ENCODE data around the gene KRTAP5-8. TPM values are rescaled to one million over a fixed set of nuclear protein-coding genes. Genes with fewer than 3 reads are reported as not detected.
"Not testable (repeated sequence)": the region's sequence is repeated elsewhere in the genome, so short reads cannot be mapped to it uniquely, and the experiment has no call there.

KRTAP5-8 gene
- total RNA-seq, 1 donor: not detected

DNA sequence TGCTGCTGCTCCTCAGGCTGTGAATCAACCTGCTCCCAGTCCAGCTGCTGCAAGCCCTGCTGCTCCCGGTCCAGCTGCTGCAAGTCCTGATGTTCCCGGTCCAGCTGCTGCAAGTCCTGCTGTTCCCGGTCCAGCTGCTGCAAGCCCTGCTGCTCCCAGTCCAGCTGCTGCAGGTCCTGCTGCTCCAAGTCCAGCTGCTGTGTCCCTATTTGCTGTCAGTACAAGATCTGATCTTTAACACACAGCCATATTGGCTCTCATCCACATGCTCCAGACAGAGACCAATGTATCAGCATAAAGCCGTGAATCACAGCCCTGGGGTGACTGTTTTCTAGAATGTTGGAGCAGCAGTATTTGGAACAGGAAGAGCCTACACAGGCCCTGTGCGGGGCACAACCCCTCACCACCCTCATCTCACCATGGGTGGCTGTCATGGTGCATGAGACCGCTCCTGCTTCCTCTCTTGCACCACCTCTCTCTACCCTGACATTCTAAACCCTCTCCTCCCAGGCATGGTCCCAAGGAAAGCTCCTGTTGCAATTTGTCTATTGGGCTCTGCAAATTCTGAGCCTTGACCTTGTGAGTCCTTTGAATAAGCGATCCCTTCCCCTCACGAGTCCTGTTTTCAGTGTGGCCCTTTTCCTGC, 31.0 kb downstream of the KRTAP5-8 start:
- DNase-seq (ENCODE audit: low read depth): peak; percentile 18
- H3K4me3 ChIP-seq (ENCODE audit: low read depth, low read length): no peak overlapping the region
- TF ChIP-seq, protein P1, sequence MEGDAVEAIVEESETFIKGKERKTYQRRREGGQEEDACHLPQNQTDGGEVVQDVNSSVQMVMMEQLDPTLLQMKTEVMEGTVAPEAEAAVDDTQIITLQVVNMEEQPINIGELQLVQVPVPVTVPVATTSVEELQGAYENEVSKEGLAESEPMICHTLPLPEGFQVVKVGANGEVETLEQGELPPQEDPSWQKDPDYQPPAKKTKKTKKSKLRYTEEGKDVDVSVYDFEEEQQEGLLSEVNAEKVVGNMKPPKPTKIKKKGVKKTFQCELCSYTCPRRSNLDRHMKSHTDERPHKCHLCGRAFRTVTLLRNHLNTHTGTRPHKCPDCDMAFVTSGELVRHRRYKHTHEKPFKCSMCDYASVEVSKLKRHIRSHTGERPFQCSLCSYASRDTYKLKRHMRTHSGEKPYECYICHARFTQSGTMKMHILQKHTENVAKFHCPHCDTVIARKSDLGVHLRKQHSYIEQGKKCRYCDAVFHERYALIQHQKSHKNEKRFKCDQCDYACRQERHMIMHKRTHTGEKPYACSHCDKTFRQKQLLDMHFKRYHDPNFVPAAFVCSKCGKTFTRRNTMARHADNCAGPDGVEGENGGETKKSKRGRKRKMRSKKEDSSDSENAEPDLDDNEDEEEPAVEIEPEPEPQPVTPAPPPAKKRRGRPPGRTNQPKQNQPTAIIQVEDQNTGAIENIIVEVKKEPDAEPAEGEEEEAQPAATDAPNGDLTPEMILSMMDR (IDR thresholded peaks at IDR 0.05; ENCODE audit: insufficient read depth, low read length): no peak

DNA sequence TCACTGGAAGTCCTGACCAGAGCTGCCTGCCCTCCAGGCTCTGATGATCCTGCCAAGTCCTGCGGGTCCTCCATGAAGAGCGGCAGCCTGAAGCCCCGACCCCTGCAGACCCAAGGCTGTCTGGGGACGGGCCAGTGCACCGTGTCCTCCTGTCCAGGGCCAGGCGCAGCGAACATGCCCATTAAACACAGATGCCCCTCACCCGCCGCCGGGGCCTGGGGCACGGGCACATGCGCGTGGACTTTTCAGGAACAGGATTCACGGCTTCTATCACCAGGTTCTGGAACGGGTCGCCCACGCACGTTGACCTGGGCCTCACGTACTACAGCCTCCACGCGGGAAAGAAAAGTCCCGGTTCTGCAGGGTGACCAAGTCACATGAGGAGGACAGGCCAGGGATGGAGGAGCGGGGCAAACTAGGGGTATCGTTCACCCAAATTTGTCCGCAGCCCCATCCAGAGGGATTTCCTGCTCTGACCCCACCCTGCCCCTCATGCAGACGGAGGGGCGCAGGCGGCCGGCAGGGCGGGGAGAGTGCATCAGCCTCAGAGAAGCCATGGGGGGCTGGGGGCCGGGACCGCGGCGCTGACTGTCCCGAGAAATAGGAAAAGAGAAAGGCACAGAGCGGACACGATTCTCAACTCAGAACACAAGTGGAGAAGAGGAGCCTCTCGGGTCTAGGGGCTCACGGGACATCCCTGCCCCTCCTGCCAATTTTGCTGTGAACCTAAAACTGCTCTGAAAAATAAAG, 33.5 kb downstream of the KRTAP5-8 start:
- not testable (repeated sequence) for DNase-seq (ENCODE audit: low read depth); H3K4me3 ChIP-seq (ENCODE audit: low read depth, low read length)

DNA sequence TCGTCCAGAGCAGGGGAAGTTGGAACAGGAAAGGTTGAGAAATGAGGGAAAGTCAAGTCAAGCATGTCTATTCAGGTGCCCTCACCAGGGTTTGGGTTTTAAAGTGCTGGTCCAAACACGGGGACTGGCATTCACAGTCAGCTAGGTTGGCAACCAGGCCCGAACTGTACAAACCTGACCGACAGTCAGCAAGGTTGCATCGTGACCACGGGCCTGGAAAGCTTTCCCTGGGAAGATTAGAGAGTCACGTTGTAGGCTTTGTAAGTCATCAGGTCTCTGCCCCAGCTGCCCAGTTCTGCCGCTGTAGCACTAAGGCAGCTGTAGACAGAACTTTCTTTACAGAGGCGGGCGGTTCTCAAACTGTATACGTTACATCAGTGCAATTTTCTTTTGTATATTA, 35.0 kb downstream of the KRTAP5-8 start:
- no peak for DNase-seq (ENCODE audit: low read depth)
- H3K4me3 ChIP-seq (ENCODE audit: low read depth, low read length): no peak overlapping the region
- TF ChIP-seq, protein P1 (IDR thresholded peaks at IDR 0.05; ENCODE audit: insufficient read depth, low read length): no peak

DNA sequence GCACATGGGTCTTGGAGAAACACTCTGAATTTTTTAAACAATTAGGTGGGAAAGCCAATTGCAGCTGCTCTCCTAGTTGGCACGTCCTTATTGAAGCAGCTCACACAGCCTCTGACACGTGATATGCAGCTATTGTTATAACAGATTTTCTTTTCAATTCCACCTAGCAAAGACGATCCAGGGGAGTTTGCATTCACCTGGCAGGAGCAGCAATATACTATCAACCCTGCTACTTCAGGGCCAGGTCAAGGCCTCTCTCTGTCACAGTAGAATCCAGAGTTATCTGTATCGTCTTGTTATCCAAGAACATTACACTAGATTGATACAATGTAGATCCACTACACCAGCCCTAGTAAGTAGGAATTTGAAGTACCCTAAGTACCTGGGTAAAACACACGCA, 36.6 kb downstream of the KRTAP5-8 start:
- no peak overlapping the region for H3K4me3 ChIP-seq (ENCODE audit: low read depth, low read length)
- TF ChIP-seq, protein P1 (IDR thresholded peaks at IDR 0.05; ENCODE audit: insufficient read depth, low read length): no peak

DNA sequence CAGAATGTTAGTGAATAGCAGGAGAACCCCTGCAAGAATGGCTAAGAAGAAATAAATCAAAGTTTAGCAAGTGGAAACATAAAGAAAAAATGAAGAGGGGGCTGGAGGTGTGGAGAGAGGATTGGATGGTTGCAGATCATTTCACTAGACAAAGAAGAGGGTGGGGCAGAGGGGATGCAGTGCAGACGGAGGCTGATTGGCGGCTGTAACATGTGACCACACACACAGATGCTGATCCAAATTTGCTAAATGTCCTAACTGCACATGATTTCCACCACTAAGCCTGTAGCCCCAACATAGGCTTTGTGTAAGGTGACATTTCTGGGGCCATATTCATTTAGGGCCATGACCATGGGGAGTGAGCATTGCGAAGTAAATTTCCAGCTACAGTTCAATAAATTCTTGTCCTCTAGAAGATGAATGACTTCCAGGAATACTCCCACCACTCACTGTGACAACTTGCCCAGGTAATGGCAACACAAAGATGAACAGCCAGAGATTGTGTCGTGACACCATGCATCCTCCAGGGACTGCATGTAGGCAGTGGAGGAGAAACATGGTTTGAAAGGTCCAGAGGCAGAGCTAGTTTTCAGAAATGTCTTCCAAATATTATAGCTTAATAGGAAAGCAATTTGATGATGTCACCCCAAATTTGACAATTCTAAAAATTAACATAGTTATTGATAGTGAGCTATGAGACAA, 38.0 kb downstream of the KRTAP5-8 start:
- no peak overlapping the region for H3K4me3 ChIP-seq (ENCODE audit: low read depth, low read length)
- DNase-seq (ENCODE audit: low read depth): no peak
- TF ChIP-seq, protein P1 (IDR thresholded peaks at IDR 0.05; ENCODE audit: insufficient read depth, low read length): no peak

More for the DNA sequence above, 36.6 kb downstream of the KRTAP5-8 start:
- DNase-seq (ENCODE audit: low read depth): no peak

DNA sequence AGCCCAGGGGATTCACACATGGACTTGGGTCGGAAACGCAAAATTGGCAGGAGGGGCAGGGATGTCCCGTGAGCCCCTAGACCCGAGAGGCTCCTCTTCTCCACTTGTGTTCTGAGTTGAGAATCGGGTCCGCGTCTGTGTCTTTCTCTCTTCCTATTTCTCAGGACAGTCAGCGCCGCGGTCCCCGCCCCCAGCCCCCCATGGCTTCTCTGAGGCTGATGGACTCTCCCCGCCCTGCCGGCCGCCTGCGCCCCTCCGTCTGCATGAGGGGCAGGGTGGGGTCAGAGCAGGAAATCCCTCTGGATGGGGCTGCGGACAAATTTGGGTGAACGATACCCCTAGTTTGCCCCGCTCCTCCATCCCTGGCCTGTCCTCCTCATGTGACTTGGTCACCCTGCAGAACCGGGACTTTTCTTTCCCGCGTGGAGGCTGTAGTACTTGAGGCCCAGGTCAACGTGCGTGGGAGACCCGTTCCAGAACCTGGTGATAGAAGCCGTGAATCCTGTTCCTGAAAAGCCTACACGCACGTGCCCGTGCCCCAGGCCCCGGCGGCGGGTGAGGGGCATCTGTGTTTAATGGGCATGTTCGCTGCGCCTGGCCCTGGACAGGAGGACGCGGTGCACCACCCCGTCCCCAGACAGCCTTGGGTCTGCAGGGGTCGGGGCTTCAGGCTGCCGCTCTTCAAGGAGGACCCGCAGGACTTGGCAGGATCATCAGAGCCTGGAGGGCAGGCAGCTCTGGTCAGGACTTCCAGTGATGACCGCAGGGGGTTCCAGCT, 39.1 kb downstream of the KRTAP5-8 start:
- DNase-seq (ENCODE audit: low read depth); H3K4me3 ChIP-seq (ENCODE audit: low read depth, low read length): not testable (repeated sequence)

DNA sequence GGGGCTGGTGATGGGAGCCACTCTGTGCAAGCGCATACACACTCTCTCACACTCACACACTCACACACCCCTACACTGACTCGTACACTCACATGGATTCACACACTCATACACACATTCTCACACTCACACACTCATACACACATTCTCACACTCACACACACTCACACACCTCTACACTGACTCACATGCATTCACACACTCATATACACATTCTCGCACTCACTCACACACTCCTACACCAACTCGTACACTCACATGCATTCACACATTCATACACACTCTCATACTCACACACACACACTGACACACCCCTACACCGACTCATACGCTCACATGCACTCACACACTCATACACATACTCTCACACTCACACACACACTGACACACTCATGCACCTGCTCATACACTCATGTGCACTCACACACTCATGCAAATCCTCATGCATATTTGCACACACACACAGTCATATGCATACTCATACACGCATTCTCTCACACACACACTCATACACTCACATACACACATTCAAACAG, 39.7 kb downstream of the KRTAP5-8 start:
- no peak overlapping the region for H3K4me3 ChIP-seq (ENCODE audit: low read depth, low read length)
- TF ChIP-seq, protein P1 (IDR thresholded peaks at IDR 0.05; ENCODE audit: insufficient read depth, low read length): no peak

DNA sequence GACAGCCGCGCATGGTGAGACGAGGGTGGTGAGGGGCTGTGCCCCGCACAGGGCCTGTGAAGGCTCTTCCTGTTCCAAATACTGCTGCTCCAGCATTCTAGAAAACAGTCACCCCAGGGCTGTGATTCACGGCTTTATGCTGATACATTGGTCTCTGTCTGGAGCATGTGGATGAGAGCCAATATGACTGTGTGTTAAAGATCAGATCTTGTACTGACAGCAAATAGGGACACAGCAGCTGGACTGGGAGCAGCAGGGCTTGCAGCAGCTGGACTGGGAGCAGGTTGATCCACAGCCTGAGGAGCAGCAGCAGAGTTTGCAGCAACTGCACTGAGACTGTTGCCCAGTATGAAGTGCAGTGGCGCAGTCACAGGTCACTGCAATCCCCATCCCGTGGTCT, 41.7 kb downstream of the KRTAP5-8 start:
- not testable (repeated sequence) for DNase-seq (ENCODE audit: low read depth); H3K4me3 ChIP-seq (ENCODE audit: low read depth, low read length)

More for the DNA sequence above, 39.7 kb downstream of the KRTAP5-8 start:
- DNase-seq (ENCODE audit: low read depth): no peak
